Measurements from ENCODE around the gene DNAJC5G. TPM values are rescaled to one million over a fixed set of nuclear protein-coding genes. Genes with fewer than 3 reads are reported as not detected.

Gene DNAJC5G
- total and polyA plus RNA-seq, 2 of the 13 experiments (the other 11 are each of a cell fraction or from before 2014, with no cell fraction given), result 0.05 TPM; not detected in 1

DNA sequence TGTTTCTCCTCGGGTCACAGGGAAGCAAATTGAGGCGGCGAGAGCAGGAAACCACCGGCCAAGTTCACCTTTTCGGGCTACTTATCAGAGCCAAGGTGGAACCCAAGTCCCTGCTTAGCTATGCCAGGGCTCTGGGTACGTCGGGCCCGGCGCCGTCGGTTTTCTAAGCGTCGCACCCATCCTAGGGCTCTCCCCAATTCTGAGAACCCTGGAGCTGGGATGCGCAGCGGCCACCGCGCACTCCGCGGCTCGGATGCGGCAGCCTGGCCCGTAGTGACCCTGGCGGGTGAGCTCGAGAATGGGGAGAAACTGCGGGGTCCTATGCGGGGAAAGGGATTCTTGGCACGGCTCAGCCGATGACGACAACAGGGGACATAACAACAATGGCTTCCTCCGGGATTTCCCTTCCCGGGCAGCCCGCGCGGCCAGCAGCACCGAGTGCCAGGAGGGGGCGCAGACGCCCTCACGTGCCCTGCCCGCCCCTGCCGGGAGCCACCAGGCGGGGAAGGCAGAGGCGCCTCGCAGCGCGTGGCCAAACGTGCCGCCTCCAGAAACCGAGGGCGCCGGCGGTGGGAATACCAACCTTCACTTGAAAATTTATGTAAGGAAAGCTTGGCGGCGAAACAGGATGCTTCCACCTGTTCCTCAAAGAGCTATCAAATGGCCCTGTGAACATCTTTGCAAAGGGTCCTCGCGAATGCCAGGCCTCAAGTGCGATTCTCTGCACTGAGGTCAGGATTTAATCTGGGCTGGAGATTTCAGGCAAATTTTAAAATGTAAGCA, 10.3 kb upstream of the DNAJC5G start (continued):
- TF ChIP-seq, protein P1, sequence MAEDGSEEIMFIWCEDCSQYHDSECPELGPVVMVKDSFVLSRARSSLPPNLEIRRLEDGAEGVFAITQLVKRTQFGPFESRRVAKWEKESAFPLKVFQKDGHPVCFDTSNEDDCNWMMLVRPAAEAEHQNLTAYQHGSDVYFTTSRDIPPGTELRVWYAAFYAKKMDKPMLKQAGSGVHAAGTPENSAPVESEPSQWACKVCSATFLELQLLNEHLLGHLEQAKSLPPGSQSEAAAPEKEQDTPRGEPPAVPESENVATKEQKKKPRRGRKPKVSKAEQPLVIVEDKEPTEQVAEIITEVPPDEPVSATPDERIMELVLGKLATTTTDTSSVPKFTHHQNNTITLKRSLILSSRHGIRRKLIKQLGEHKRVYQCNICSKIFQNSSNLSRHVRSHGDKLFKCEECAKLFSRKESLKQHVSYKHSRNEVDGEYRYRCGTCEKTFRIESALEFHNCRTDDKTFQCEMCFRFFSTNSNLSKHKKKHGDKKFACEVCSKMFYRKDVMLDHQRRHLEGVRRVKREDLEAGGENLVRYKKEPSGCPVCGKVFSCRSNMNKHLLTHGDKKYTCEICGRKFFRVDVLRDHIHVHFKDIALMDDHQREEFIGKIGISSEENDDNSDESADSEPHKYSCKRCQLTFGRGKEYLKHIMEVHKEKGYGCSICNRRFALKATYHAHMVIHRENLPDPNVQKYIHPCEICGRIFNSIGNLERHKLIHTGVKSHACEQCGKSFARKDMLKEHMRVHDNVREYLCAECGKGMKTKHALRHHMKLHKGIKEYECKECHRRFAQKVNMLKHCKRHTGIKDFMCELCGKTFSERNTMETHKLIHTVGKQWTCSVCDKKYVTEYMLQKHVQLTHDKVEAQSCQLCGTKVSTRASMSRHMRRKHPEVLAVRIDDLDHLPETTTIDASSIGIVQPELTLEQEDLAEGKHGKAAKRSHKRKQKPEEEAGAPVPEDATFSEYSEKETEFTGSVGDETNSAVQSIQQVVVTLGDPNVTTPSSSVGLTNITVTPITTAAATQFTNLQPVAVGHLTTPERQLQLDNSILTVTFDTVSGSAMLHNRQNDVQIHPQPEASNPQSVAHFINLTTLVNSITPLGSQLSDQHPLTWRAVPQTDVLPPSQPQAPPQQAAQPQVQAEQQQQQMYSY (CRISPR knock-in tag; IDR thresholded peaks at IDR 0.05), result no peak
- TF ChIP-seq HMG20A (CRISPR knock-in tag; IDR thresholded peaks at IDR 0.05; ENCODE audit: borderline replicate concordance) (no peak), MLX (CRISPR knock-in tag; IDR thresholded peaks at IDR 0.05) (no peak; the same call in 1 of the 2 replicates), TBX2 (CRISPR knock-in tag; IDR thresholded peaks at IDR 0.05; ENCODE audit: borderline replicate concordance) (peak; percentile 91), PATZ1 (CRISPR knock-in tag; IDR thresholded peaks at IDR 0.05) (peak; percentile 93), PHF5A (CRISPR knock-in tag; IDR thresholded peaks at IDR 0.05; ENCODE audit: low read depth, unreplicated experiment) (no peak), KDM1A (CRISPR knock-in tag; IDR thresholded peaks at IDR 0.05) (no peak), PHF8 (CRISPR knock-in tag; IDR thresholded peaks at IDR 0.05) (0 out of 2 replicates have a peak, but pooled peaks have one; percentile 31), HMG20B (CRISPR knock-in tag; conservative IDR thresholded peaks at IDR 0.05) (0 out of 2 replicates have a peak, but pooled peaks have one; percentile 35), TSC22D2 (CRISPR knock-in tag; IDR thresholded peaks at IDR 0.05; ENCODE audit: borderline replicate concordance) (no peak; the same call in 1 of the 2 replicates), TBL1XR1 (IDR thresholded peaks at IDR 0.05; ENCODE audit: borderline replicate concordance, low read length, partially characterized antibody) (no peak), CBFB (CRISPR knock-in tag; IDR thresholded peaks at IDR 0.05) (peak; percentile 62; the same call in 1 of the 2 replicates), KMT2A (CRISPR knock-in tag; IDR thresholded peaks at IDR 0.05) (no peak; the same call in 1 of the 2 replicates), NRL (CRISPR knock-in tag; IDR thresholded peaks at IDR 0.05; ENCODE audit: borderline replicate concordance) (no peak), ATF7-NPFF (CRISPR knock-in tag; IDR thresholded peaks at IDR 0.05; ENCODE audit: low read depth) (no peak; the same call in 1 of the 2 replicates)
- TF ChIP-seq, protein P2, sequence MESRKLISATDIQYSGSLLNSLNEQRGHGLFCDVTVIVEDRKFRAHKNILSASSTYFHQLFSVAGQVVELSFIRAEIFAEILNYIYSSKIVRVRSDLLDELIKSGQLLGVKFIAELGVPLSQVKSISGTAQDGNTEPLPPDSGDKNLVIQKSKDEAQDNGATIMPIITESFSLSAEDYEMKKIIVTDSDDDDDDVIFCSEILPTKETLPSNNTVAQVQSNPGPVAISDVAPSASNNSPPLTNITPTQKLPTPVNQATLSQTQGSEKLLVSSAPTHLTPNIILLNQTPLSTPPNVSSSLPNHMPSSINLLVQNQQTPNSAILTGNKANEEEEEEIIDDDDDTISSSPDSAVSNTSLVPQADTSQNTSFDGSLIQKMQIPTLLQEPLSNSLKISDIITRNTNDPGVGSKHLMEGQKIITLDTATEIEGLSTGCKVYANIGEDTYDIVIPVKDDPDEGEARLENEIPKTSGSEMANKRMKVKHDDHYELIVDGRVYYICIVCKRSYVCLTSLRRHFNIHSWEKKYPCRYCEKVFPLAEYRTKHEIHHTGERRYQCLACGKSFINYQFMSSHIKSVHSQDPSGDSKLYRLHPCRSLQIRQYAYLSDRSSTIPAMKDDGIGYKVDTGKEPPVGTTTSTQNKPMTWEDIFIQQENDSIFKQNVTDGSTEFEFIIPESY (CRISPR knock-in tag; IDR thresholded peaks at IDR 0.05), result peak; percentile 60; the same call in 1 of the 2 replicates
- TF ChIP-seq, protein P3, sequence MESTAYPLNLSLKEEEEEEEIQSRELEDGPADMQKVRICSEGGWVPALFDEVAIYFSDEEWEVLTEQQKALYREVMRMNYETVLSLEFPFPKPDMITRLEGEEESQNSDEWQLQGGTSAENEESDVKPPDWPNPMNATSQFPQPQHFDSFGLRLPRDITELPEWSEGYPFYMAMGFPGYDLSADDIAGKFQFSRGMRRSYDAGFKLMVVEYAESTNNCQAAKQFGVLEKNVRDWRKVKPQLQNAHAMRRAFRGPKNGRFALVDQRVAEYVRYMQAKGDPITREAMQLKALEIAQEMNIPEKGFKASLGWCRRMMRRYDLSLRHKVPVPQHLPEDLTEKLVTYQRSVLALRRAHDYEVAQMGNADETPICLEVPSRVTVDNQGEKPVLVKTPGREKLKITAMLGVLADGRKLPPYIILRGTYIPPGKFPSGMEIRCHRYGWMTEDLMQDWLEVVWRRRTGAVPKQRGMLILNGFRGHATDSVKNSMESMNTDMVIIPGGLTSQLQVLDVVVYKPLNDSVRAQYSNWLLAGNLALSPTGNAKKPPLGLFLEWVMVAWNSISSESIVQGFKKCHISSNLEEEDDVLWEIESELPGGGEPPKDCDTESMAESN (CRISPR knock-in tag; conservative IDR thresholded peaks at IDR 0.05), result peak; percentile 83; the same call in 1 of the 2 replicates
